Measurements from ENCODE around the gene TEX36. TPM values are rescaled to one million over a fixed set of nuclear protein-coding genes. Genes with fewer than 3 reads are reported as not detected.

The TEX36 gene
- total RNA-seq, 4 donors from 2014 or later: not detected

DNA sequence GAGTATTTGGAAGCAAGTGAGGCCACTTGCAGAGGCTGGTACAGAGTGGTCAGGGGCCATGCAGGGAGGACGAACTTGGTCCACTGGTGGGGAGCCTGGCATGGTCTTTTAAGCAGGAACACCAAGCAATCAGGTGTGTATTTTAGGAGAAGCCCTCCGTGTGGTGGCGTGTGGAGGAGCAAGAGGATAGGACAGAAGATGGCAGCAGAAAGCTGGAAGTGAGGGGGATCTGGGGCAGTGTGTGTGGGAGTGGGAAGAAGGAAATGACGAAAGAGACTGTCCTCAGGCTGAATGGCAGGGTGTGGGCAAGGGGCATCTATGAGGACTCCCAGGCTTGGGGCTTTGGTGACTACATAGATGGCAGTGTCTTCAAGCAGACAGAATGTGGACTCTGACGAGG, 51.2 kb downstream of the TEX36 start:
- H3K9me3 ChIP-seq: no peaks in the 10 kb centered on the region
- no peaks in the 10 kb centered on the region for H3K36me3 ChIP-seq
- no peak overlapping the region for H3K4me3 ChIP-seq
- TF ChIP-seq, protein P1, sequence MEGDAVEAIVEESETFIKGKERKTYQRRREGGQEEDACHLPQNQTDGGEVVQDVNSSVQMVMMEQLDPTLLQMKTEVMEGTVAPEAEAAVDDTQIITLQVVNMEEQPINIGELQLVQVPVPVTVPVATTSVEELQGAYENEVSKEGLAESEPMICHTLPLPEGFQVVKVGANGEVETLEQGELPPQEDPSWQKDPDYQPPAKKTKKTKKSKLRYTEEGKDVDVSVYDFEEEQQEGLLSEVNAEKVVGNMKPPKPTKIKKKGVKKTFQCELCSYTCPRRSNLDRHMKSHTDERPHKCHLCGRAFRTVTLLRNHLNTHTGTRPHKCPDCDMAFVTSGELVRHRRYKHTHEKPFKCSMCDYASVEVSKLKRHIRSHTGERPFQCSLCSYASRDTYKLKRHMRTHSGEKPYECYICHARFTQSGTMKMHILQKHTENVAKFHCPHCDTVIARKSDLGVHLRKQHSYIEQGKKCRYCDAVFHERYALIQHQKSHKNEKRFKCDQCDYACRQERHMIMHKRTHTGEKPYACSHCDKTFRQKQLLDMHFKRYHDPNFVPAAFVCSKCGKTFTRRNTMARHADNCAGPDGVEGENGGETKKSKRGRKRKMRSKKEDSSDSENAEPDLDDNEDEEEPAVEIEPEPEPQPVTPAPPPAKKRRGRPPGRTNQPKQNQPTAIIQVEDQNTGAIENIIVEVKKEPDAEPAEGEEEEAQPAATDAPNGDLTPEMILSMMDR (IDR thresholded peaks at IDR 0.05): no peak
- TF ChIP-seq POLR2A (IDR thresholded peaks at IDR 0.05): no peak
- WGBS, 2 donors: 64 to 68% methylated on average over 5 of the region's 5 CpGs
- H3K4me1 ChIP-seq: no peaks in the 10 kb centered on the region
- no peak for DNase-seq
- no peak overlapping the region for H3K27ac ChIP-seq
- intact Hi-C loops (cut with DNase I): no loop called here
- peaks cover 0 to 27% (median 0%) of the 10 kb centered on the region in 4 donors for H3K27me3 ChIP-seq

DNA sequence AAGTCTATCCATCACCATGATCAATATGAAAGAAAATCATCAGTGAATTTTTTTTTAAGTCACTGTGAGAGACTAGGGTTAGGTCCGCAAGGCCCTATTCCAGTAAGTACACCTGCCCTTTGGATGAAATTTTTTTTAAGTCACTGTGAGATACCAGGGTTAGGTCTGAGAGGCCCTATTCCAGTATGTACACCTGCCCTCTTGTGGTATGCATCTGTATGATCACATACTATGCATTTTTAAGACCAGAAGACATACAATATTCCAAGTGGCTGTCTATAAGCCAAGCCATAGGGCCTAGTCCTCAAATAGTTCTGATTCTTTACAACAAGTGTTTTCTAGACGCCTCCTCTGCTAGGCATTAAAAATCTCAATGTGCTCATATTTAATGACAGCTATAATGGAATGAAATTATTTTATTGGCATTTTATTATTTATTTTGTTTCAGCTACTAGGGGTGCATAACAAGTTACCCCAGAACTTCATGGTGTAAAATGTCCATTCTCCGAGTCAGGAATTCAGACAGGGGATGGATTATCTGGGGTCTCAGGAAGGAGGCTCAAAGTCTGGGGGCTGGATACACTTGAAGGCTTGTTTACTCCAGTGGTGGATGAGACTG, 53.1 kb downstream of the TEX36 start:
- DNase-seq: no peak
- intact Hi-C loops (cut with DNase I): loop anchor here (5.0 kb wide), 1 partner anchor 463 kb away; no protein-coding TSS in a partner anchor
- TF ChIP-seq, protein P1 (IDR thresholded peaks at IDR 0.05): peak in 5 of 6 experiments; percentile 30 to 63 (median 36)
- TF ChIP-seq POLR2A (IDR thresholded peaks at IDR 0.05): no peak
- Histone ChIP-seq H3K27ac (no peak overlapping the region), H3K4me1 (no peaks in the 10 kb centered on the region), H3K9me3 (no peaks in the 10 kb centered on the region), H3K36me3 (no peaks in the 10 kb centered on the region), H3K4me3 (no peak overlapping the region), H3K27me3 (peaks cover 0 to 37% (median 0%) of the 10 kb centered on the region in 4 donors)
- WGBS, 2 donors: 67 to 72% methylated on average over 3 of the region's 3 CpGs

GRCh38 chr10:125628104-125629049, 54.6 kb downstream of the TEX36 start:
- H3K27me3 ChIP-seq: peaks cover 0 to 47% (median 0%) of the 10 kb centered on the region in 4 donors
- intact Hi-C loops (cut with DNase I): loop anchor here (5.0 kb wide), 1 partner anchor 461 kb away; no protein-coding TSS in a partner anchor
- H3K4me1 ChIP-seq: no peaks in the 10 kb centered on the region
- no peak for DNase-seq
- H3K4me3 ChIP-seq: no peak overlapping the region
- 59 to 72% methylated on average over 11 of the region's 11 CpGs for WGBS, 2 donors
- H3K9me3 ChIP-seq: no peaks in the 10 kb centered on the region
- H3K27ac ChIP-seq: no peak overlapping the region
- no peaks in the 10 kb centered on the region for H3K36me3 ChIP-seq
- TF ChIP-seq POLR2A (IDR thresholded peaks at IDR 0.05): no peak

DNA sequence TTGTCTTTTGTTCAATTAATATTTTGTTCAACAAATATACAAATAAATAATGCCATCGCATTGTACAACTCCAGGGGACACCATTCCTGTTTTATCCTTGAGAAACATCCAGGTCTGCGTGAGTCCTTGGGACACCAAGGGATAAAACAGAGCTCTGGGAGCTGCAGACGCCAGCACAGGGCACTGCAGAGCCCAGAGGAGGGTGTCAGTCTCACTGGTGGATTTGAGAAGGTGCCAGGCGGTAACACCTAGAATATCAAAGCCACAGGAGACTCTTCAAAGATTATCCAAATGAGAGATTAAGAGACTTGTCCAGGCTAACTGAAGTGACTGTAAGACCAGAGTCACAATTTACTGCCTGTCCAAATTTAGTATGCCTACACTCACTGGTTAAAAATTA, 55.3 kb downstream of the TEX36 start:
- no peaks in the 10 kb centered on the region for H3K9me3 ChIP-seq
- intact Hi-C loops (cut with DNase I): loop anchor here (5.0 kb wide), 1 partner anchor 460 kb away; no protein-coding TSS in a partner anchor
- H3K27me3 ChIP-seq: peaks cover 0 to 47% (median 0%) of the 10 kb centered on the region in 4 donors
- H3K27ac ChIP-seq: no peak overlapping the region
- WGBS, 2 donors: 76 to 83% methylated on average over 4 of the region's 4 CpGs
- no peak overlapping the region for H3K4me3 ChIP-seq
- H3K4me1 ChIP-seq: no peaks in the 10 kb centered on the region
- no peaks in the 10 kb centered on the region for H3K36me3 ChIP-seq
- TF ChIP-seq, protein P1 (IDR thresholded peaks at IDR 0.05): no peak
- TF ChIP-seq POLR2A (IDR thresholded peaks at IDR 0.05): no peak
- no peak for DNase-seq

- H3K27ac ChIP-seq: no peak overlapping the region
- no peaks in the 10 kb centered on the region for H3K4me1 ChIP-seq
- H3K27me3 ChIP-seq: peaks cover 0 to 43% (median 0%) of the 10 kb centered on the region in 4 donors
- intact Hi-C loops (cut with DNase I): loop anchor here (5.0 kb wide), 1 partner anchor 459 kb away; no protein-coding TSS in a partner anchor
- TF ChIP-seq POLR2A (IDR thresholded peaks at IDR 0.05): no peak
- TF ChIP-seq, protein P1 (IDR thresholded peaks at IDR 0.05): no peak
- no peak overlapping the region for H3K4me3 ChIP-seq
- no peaks in the 10 kb centered on the region for H3K36me3 ChIP-seq
- no peak for DNase-seq
- WGBS, 2 donors: 40 to 51% methylated on average over 6 of the region's 6 CpGs
- no peaks in the 10 kb centered on the region for H3K9me3 ChIP-seq
Observed at GRCh38 chr10:125626671-125627070, 56.3 kb downstream of the TEX36 start.

All from esophagus squamous epithelium (tissue), 5 donors.